Amniotic stem cell (primary cell): ENCODE measurements around the gene IFNL1.
"Not testable (repeated sequence)": the region's sequence is repeated elsewhere in the genome, so short reads cannot be mapped to it uniquely, and the experiment has no call there.

Experiments
- DNase-seq: peaks from one replicate; lab custom pipeline; 2025; lab: John Stamatoyannopoulos, UW

The IFNL1 gene

DNA sequence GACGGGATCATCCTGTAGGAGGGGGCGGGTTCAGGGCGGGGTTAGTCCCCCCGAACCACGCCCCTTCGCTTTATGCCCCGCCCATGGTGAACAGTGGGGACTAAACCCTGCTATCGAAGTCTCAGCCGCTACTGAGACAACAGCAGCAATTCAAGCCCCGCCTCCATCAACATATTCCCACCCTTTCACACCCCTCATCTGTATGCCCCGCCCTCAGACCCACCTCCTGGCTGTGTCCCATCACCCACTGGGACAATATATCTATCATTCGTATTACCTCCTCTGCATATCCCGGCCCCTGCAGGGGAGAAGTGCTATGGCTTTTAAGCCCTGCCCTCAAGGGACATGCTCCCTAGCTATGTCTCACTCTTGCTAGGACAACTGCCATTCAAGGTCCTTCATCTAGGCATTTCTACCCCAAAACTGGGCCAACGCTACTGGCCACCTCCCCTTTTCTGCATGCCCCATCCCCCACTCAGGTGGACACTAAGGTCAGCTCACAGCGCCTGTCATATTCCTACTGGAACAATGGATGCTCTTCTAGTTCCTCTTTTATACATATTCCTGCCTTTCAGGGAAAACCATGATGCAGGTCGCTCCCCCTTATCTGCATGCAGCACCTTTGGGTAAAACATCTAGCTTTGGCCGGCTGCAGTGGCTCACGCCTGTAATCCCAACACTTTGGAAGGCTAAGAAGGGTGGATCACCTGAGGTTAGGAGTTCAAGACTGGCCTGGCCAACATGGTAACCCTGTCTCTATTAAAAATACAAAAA is 12.5 kb downstream of the IFNL1 start:
- DNase-seq: no peak

DNA sequence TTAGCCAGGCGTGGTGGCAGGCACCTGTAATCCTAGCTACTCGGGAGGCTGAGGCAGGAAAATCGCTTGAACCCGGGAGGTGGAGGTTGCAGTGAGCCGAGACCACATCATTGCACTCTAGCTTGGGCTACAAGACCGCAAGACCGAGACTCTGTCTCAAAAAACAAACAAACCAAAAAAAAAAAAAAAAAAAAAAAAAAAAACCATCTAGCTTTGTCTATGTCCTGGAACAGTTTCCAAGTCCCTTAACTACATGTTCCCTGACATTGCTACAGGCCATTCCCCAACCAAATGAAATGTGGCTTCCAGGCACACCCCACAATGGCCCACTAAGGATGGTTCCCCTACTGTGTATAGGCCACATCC is 13.1 kb downstream of the IFNL1 start:
- DNase-seq: not testable (repeated sequence)

DNA sequence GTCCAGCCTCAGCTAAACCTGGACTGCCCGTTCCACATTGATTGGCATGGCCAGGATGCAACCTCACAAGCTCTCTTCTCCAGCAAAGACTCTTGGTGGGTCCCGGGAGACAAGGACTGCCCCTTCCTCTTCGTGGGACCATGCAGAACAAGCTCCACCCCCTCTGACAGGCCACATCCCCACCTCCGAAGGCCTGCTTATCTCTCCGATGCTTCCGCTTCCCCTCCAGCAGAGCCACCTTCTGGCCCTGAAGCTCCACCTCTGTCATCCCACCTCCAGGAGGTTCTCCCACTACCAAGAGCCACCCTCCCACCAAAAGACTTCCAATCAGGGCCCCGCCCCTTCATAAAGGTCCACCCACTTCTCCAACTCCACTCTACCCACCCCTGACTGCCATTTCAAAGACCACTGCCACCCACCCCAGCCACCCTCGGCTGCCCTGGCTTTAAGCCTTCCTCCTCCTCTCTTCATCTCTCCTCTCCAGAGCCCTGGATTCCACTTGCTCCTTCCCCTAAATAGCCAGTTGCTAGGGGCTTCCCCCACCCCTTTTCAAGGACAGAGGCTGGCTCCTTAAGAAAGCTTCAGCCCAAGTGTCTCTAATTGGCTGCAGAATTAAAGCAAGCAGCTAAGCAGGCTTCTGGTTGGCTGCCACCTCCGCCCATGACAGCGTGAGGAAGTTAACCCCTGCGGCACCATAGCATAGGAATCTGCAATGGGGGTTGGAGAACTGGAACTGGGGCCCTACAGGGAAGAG is 14.5 kb downstream of the IFNL1 start:
- no peak for DNase-seq

DNA sequence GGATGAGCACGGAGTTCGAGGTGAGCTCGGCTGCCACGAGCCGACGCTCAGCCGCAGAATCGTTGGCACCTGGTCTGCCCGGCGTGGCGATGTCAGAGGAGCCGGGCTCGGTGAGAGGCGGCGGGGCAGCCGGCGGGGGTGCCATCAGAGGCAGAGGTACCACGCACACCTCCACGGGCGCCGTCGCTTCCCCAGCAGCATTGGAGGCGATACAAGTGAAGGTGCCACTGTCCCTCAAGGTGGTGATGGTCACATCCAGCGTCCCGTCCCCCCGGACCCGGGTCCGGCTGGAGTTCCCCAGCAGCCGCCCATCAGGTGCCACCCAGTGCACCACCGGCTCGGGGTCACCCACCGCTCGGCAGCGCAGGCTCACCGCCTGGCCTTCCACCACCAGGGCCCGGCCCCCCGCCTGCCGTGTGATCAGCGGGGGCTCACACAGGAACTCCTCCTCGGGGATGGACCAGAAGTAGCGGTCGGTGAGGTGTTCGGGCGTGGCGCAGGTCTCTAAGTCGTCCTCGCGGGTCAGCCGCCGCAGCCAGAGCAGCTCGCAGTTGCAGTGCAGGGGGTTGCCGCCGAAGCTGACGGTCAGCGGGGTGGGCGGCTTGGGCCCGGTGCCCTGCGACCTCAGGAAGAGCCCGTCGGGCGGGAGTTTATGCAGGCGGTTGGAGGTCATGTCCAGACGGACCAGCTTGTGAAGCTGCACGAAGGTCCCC is 18.0 kb downstream of the IFNL1 start:
- DNase-seq: no peak

DNA sequence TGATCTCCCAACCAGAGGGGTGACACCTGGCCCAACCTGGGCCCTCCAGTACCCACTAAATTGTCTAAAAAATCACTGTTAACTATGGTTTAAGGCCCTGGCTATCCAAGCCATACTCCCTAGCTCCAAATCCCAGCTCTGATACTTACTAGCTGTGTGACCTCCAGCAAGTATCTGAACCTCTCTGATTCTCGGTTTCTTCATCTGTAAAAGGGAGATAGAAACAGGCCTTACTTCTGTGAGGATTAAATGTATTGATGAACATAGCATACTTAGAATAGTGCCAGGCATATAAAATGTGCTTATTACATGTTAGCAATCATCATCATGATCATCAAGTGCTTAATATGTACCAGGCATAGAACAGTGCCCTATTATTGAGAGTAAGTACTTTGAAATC is 19.7 kb downstream of the IFNL1 start:
- DNase-seq: no peak

DNA sequence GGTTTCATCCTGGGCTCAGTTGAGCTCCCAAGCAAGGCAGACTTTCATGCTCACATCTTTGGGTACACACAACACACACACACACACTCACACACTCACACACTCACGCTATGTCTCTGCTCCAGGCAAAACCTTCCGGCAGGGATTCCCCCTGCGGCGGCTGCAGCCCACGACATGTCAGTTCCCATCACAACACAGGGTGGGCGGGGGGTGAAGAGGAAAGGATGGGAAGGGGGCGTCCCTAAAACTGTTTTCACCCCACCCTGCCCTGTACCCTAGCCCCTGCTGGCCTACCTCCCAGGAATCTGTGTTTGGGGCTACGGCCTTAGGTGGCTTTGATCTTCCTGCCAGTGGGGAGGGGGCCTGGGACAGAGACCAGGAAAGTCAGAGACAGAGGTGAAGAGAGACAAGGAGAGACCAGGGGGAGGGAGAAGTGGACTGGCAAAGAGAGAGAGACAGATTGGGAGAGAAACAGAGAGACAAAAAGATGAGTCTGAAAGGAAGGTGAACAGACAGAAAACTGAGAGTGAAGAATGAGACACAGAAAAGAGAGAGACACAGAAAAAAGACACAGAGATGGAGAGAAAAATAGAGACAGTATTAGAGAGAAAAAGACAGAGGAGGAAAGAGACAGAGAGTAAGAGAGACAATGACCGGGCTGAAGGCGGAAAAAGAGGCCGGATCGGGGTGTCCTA is 20.6 kb downstream of the IFNL1 start:
- no peak for DNase-seq

DNA sequence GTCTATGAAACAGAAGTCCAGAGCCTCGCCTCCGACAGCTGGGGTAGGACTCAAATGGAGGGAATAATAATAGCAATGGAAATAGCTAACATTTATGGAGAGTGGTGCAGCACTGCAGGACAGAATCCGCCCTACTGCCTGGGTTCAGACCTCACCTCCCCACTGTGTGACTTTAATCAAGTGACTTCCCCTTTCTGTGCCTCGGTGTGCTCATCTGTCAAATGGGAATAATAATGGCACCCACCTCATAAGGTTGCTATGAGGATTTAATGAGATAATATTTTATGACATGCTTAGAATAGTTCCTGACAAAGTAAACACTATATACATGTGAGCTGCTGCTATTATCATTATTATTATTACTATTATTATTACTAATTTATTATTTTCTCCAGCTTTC is 21.3 kb downstream of the IFNL1 start:
- DNase-seq: no peak

DNA sequence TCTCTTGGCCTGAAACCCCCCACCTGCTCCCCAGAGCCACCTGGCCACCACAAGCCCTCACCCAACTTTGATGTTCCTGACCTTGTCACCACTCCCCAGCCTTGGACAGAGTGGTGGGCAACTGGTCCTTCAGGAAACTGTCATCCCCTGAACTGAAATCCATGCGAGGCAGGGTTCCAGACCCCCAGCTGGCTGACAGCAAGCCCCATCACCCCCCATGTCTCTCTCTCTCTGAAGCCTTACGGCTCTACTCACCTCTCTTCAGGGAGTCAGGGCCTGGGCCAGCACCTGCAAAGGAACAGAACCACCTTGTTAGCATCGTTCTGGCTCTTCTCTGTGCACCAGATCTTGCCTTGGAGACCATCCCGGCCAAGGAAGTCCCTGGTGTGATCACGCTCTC is 21.9 kb downstream of the IFNL1 start:
- DNase-seq: no peak

DNA sequence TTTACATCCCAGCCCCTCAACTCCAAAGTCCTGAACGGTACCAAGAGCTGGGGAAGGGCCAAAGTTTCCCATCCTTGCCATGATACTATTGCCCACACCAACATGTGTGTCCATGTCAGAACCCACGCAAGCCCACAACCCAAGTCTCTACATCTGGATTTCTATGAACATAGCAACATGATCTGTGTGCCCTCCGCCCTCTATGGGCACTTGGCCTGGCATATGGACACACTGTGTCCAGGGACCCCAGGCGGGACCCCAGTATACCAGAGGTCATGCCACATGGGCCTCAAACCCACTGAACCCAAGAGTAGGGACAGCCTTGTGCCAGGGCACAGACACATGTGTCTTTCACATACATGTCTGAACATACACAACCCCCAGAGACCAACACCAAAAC is 22.5 kb downstream of the IFNL1 start:
- DNase-seq: no peak

DNA sequence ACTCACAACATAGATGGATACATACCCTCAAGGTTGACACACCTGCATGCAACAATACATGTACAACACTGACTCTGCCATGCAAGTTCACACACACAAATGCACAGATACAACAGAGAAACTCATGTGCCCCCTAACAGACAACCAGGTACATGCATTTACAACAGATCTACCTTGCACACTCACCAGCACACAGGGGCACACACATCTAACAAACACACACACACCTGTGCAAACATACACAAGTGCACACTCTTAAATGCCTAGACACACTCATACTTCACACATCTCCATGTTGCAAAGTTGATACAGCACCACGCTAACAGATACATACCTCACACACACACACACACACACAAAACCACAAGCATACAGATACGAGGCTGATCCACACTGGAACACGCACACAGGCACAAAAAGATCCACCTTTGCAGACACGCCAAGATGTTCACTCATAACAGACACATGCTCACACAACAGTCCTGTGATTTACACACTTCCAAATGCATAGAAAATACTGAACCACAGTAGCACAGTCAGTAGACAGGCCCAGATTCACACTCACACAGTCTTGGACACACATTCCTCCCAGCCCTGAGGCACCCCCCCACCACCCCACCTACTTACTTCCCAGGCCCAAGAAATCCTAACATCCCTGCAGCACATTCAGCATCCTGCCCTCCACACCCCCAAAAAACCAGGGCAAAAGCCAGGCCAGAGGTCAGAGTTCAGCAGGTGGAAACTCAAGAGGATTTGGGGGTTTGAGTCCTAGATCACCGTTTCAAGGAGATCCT is 23.1 kb downstream of the IFNL1 start:
- no peak for DNase-seq

DNA sequence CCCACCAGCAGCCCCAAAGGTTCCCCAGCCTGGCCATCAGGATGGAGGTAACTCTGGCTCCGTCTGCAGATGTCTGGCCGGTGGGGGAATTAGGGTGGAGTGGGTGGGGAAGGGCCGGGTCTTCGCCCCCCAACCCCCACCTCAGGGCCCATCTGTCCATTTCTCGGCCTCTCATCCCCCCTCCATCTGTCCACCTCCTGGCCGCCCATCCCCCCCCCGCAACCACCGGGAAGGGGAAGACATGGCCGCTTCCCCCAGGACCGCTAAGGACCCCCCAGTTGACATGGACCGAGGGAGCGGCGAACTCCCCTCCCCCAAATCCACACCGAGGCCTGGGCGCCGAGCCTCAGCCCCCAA is 23.7 kb downstream of the IFNL1 start:
- no peak for DNase-seq

DNA sequence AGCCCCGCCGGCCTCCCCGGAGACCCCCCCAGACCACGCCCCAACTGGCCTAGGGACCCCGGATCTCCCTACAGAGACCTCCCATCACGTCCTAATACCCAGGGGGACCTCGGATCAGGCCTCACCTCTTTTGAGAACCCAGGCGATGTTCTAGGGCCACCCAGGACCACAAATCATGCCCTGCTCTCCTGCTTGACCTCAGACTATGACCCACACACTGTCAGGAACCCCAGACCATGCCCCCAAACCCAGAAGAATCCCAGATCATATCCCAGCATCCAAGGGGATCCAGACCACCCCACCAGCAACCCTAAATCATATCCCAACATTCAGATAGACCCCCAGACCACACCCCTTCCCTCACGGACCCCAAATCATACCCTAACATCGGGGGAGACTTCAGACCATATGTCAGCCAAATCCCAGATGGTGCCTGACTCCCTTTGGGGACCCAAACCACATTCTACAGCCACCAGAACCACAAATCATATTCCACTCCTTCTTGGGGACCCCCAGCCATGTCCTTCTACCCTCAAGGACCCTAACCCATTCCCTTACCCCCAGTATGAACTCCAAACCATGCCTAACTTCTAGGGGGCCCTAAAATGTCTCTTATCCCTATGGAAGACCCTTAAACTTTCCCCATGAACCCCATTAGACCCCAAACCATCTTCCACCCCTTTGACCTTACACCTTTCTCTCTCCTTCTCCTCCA is 25.1 kb downstream of the IFNL1 start:
- DNase-seq: no peak

DNA sequence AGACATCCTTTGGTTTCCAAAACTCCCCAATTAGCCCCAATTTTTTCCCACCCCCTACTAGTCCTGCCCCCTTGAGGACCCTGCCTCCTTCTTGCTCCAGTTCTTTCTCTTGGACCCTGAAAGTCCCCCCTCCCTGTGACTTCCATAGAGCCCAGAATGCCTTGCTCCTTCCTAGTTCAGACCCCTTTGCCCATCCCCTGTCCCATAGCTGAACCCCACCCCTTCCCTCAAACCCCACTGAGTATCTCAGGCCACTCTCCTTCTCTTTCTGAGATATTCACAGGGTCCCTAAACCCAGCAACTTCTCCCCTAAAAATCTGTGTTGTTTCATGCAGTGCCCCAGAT is 25.6 kb downstream of the IFNL1 start:
- no peak for DNase-seq

DNA sequence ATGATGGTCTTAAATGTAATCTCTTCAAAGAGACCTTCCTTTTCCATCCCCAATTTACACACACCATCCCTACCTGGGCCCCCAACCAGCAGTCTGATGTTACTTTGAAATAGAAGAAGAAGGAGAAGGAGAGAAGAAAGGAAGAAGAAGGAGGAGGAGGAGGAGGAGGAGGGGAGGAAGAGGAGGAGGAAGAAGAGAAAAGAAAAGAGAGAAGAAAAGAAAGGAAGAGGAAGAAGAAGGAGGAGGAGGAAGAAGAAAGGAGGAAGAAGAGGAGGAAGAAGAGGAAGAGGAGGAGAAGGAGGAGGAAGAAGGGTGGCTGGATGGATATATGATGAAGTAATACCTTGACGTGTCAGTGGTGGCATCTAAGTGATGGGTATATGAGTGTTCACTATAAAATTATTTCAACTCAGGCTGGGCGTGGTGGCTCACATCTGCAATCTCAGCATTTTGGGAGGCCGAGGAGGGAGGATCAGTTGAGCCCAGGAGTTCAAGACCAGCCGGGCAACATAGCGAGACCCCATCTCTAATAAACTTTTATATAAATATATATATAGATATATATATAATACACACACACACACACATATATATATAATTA is 28.1 kb downstream of the IFNL1 start:
- DNase-seq: no peak

DNA sequence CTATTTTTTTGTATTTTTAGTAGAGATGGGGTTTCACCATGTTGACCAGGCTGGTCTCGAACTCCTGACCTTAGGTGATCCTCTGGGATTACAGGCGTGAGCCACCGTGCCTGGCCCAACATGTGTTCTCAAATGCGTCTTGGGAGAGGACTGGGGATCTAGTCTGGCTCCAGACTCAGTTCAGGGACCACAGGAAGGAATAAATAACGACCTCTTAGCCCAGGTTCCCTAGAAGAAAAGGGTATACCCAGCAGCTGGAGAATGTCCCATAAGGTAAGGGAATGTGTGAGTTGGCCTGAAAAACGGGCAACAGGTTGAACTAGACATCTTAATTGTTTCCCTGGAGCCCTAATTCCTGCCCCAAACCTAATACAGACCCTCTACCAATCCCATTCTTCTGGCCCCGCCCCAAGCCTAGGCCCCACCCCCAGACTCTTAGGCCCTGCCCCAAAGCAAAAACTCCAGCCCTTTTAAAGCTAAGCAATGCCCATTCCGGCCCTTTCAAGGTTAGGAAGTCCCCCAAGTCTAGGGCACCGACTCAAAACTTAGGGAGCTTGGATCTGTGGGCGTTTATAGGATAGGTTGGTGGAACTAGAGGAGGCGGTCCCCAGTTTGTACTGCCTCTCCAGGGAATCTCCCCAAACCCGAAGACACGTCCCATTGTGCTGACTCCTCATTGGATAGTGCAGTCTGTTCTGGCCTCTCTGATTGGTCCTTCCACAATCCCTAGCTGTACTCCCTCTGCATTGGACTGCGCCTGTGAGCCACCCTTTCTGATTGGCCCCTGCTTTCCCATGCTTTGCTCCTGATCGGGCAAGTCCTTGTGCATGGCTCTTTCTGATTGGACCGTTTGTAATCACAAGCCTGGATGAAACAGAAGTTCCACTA is 29.8 kb downstream of the IFNL1 start:
- no peak for DNase-seq

DNA sequence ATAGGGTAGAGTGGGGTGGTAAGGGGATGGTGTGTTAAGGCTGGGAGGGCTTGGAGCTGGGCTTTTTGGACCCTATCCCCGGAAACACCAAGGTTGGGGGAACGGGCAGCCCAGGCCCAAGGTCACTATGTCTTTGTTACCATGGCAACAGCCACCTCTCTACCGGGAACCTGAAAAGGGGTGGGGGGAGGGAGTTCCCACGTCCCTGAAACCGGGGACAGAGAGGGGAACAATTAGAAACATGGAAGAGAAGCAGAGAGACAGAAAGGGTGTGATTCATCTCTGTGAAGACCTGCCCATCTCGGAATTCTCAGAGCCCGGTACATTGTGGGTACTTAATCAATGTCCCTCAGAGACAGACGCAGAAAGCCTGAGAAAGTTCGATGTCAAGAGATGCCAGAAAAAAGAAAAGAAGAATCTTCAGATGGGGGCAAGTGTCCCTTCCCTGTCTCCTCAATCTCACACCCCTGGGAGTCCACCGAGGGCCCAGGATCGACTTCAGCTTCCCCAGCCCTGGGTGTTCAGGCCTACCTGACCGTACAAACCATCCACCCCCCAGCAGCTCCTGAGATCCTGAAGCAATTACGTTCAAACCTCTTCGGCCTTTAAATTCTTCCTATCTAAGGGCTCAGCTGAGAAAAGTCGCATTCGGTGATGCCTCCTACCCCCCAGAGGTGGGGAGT is 31.3 kb downstream of the IFNL1 start:
- DNase-seq: no peak

DNA sequence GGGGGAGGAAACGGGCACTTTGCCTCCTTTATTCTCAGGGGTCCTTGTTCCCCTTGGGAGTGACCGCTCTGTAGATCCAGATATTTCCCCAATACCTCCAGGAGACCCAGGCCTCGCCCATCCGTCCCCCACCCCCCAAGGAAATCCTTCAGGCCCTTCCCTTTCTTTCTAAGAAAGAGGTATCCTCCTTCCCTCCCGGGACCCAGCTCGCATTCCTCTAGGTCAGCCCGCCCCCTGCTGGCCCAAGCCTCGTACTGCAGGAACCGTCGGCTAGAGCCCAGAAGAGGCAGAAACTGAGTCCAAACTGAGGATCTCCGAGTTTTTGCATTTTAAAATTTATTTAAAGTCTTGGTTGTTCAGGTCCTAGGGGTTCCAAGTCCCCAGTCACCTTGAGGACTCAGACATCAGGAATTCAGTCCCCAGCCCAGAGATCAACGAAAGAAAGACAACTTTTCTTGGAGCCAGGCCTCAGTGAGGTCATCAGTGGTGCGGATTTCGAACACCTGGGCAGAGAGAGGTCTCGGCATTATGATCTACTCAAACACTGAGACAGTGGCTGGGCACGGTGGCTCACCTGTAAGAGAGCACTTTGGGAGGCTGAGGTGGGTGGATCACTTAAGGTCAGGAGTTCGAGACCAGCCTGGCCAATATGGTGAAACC is 32.0 kb downstream of the IFNL1 start:
- DNase-seq: peak; percentile 55

DNA sequence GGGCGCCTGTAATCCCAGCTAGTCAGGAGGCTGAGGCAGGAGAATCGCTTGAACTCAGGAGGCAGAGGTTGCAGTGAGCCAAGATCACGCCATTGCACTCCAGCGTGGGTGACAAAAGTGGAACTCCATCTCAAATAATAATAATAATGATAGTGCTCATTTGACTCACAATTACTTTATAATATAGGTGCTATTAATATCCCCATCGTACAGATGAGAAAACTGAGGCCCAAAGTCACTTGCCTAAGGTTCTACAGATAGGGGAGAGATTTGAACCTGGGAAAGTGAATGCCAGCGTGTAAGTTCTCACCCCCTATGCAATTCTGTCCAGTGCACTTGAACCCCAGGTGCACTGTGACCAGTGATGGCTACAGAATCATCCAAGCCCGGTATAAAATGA is 33.7 kb downstream of the IFNL1 start:
- DNase-seq: no peak

DNA sequence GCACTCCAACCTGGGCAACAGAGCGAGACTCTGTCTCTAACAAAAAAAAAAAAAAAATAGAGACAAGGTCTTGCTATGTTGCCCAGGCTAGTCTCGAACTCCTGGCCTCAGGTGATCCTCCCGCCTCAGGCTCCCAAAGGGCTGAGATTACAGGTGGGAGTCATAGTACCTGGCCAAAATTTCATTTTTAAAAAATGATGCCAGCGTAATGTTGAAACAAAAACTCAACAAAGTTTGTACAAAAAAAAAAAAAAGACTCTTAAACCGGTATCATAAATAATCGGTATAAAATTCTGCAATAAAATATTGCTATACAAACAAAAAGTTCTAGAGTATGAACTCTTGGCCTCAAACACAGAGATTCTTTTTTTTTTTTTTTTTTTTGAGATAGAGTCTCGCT is 36.1 kb downstream of the IFNL1 start:
- DNase-seq: no peak
